Esophagus squamous epithelium (tissue), 5 donors: ENCODE results near the gene STK17A. TPM values are rescaled to one million over a fixed set of nuclear protein-coding genes. Genes with fewer than 3 reads are reported as not detected.

ENCODE experiments used
- DNase-seq: peaks from one replicate; lab custom pipeline; 2025; lab: John Stamatoyannopoulos, UW
- H3K27ac ChIP-seq, 4 donors: fragments of 200-600 bp; sonication (generic); one replicate each; pipeline ENCODE4 v1.5.1; 2016 to 2019; ENCODE audit warnings: mild to moderate bottlenecking in 1 of 4
- H3K27me3 ChIP-seq, 4 donors: fragments of 200-600 bp; sonication (generic); 1 replicate in 3 of 4; 2 replicates in 1 of 4; pipeline versions ENCODE4 v1.5.1 to v1.6.0; 2017 to 2021; ENCODE audit warnings: antibody characterized with exemption in 1 of 4
- H3K36me3 ChIP-seq, 3 donors: fragments of 200-600 bp; sonication (generic); one replicate each; pipeline ENCODE4 v1.5.1; 2016 to 2019
- H3K4me1 ChIP-seq, 3 donors: fragments of 200-600 bp; sonication (generic); one replicate each; pipeline ENCODE4 v1.5.1; 2017 to 2019
- H3K4me3 ChIP-seq, 4 donors: fragments of 200-600 bp; sonication (generic); 1 replicate in 3 of 4; 2 replicates in 1 of 4; pipeline ENCODE4 v1.5.1; 2016 to 2019; ENCODE audit warnings: mild to moderate bottlenecking in 2 of 4, moderate library complexity in 1 of 4
- H3K9me3 ChIP-seq, 3 donors: fragments of 200-600 bp; sonication (generic); one replicate each; pipeline ENCODE4 v1.5.1; 2016 to 2019
- CTCF ChIP-seq, 6 experiments: fragments of 450-650 bp in 4 of 6; fragments of 200-600 bp in 2 of 6; sonication (generic) in 2 of 6; IDR thresholded peaks; one replicate each; pipeline ENCODE4 v1.5.1; 2016 to 2019; ENCODE audit warnings: antibody characterized with exemption in 6 of 6, mild to moderate bottlenecking in 4 of 6, moderate library complexity in 4 of 6
- POLR2A ChIP-seq, 4 donors: fragments of 450-650 bp; IDR thresholded peaks; one replicate each; pipeline ENCODE4 v1.6.1; 2017; ENCODE audit warnings: antibody characterized with exemption in 4 of 4, mild to moderate bottlenecking in 4 of 4, moderate library complexity in 3 of 4
- WGBS, 2 donors: methylation state at CpG; one replicate each; pipeline ENCODE4 v1.1.5; 2018; 5-methylcytosine and 5-hydroxymethylcytosine counted together
- intact Hi-C: fragments of 100-400 bp; cut with DNase I; formaldehyde crosslinking; loops from one replicate; pipeline ENCODE4 v1.15.0; 2022
- total RNA-seq, 4 donors: library from RNA; depleted of rRNA; stranded (reverse); fragments of >200 nt; gene quantifications; one replicate each; pipeline ENCODE4 v1.1.0, GENCODE V29; 2016
- donor health status: DM: yes; HTN: yes; CAD: no.

Gene STK17A
- total RNA-seq, 4 donors from 2014 or later, result 21.9 to 34.4 (median 22.8) TPM

- intact Hi-C loops, result no loop called here
Measured at GRCh38 chr7:43612599-43613589, 30.0 kb downstream of the STK17A start.

GRCh38 chr7:43615558-43616145 is 32.7 kb downstream of the STK17A start:
- no peak overlapping the region for H3K4me3 ChIP-seq
- peaks cover 0 to 26% (median 13%) of the 10 kb centered on the region in 3 donors for H3K4me1 ChIP-seq
- DNase-seq, result no peak
- TF ChIP-seq POLR2A (IDR thresholded peaks at IDR 0.05) (no peak), CTCF (IDR thresholded peaks at IDR 0.05) (no peak)
- H3K27me3 ChIP-seq, result no peaks in the 10 kb centered on the region
- H3K27ac ChIP-seq, result no peak overlapping the region
- peaks cover 0 to 30% (median 0%) of the 10 kb centered on the region in 3 donors for H3K36me3 ChIP-seq
- WGBS, 2 donors, result 76 to 80% methylated on average over 7 of the region's 7 CpGs
- no peaks in the 10 kb centered on the region for H3K9me3 ChIP-seq
- intact Hi-C loops, result no loop called here

More at GRCh38 chr7:43612599-43613589, 30.0 kb downstream of the STK17A start:
- 18 to 26% methylated on average over 3 of the region's 3 CpGs for WGBS, 2 donors
- no peaks in the 10 kb centered on the region for H3K27me3 ChIP-seq
- H3K4me1 ChIP-seq, result peaks cover 0 to 26% (median 13%) of the 10 kb centered on the region in 3 donors
- DNase-seq, result no peak
- no peak overlapping the region for H3K27ac ChIP-seq
- H3K36me3 ChIP-seq, result peaks cover 0 to 46% (median 0%) of the 10 kb centered on the region in 3 donors
- no peaks in the 10 kb centered on the region for H3K9me3 ChIP-seq
- no peak for TF ChIP-seq POLR2A (IDR thresholded peaks at IDR 0.05)
- no peak for TF ChIP-seq CTCF (IDR thresholded peaks at IDR 0.05)
- H3K4me3 ChIP-seq, result no peak overlapping the region

DNA sequence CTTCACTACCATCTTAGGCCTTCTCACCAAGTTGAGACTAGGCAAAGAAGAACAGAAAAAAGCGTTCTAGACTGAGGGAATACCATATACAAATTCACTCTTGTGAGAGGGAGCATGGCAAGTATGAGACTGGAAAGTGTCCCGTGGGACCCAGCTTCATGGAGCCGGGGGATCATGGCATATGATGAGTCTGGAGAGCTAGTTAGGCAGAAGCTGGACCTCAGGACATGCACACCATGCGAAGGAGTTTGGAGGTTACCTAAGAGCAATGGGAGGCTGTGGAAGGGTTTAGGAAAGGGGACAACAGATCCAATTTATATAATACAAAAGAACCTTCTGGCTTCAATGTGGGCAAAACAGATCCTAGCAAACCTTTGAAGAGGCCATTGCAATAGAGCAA is 34.1 kb downstream of the STK17A start:
- intact Hi-C loops, result no loop called here
- peaks cover 0 to 17% (median 10%) of the 10 kb centered on the region in 3 donors for H3K4me1 ChIP-seq
- H3K4me3 ChIP-seq, result no peak overlapping the region
- 96 to 98% methylated on average over 4 of the region's 4 CpGs for WGBS, 2 donors
- no peak overlapping the region for H3K27ac ChIP-seq
- no peak for DNase-seq
- no peaks in the 10 kb centered on the region for H3K27me3 ChIP-seq
- peaks cover 0 to 31% (median 0%) of the 10 kb centered on the region in 3 donors for H3K36me3 ChIP-seq
- no peaks in the 10 kb centered on the region for H3K9me3 ChIP-seq
- TF ChIP-seq CTCF (IDR thresholded peaks at IDR 0.05) (no peak), POLR2A (IDR thresholded peaks at IDR 0.05) (no peak)

- no peak for TF ChIP-seq CTCF (IDR thresholded peaks at IDR 0.05)
- TF ChIP-seq POLR2A (IDR thresholded peaks at IDR 0.05), result no peak
- Histone ChIP-seq H3K27ac (no peak overlapping the region), H3K4me3 (no peak overlapping the region), H3K36me3 (peaks cover 0 to 38% (median 0%) of the 10 kb centered on the region in 3 donors), H3K4me1 (peaks cover 0 to 6% (median 0%) of the 10 kb centered on the region in 3 donors), H3K27me3 (no peaks in the 10 kb centered on the region), H3K9me3 (no peaks in the 10 kb centered on the region)
- intact Hi-C loops, result no loop called here
- WGBS, 2 donors, result 54 to 61% methylated on average over 4 of the region's 4 CpGs
- no peak for DNase-seq
Measured at GRCh38 chr7:43618073-43618472, 35.2 kb downstream of the STK17A start.
